Adipocyte (in vitro differentiated cells): ENCODE data around the gene F13A1.

ENCODE experiments used
- DNase-seq: peaks from one replicate; pipeline ENCODE4 v3.0.0-alpha.2; 2015; ENCODE audit warnings: low read depth
- H3K27me3 ChIP-seq: replicated peaks from 2 replicates; pipeline ENCODE4 v1.7.0; 2013; ENCODE audit warnings: mild to moderate bottlenecking, low read length, moderate library complexity; ENCODE audit not compliant: control insufficient read depth, insufficient read depth
- H3K36me3 ChIP-seq: 2 replicates; pipeline ENCODE4 v1.7.0; 2013; ENCODE audit warnings: low read length, mild to moderate bottlenecking, moderate library complexity; ENCODE audit not compliant: control insufficient read depth, insufficient read depth, severe bottlenecking
- H3K4me1 ChIP-seq: 2 replicates; pipeline ENCODE4 v1.7.0; 2013; ENCODE audit warnings: mild to moderate bottlenecking, low read length, moderate library complexity; ENCODE audit not compliant: control insufficient read depth, insufficient read depth
- H3K4me3 ChIP-seq: 2 replicates; pipeline ENCODE4 v1.7.0; 2013; ENCODE audit warnings: mild to moderate bottlenecking, low read length, moderate library complexity
- H3K9ac ChIP-seq: 2 replicates; pipeline ENCODE4 v1.7.0; 2013; ENCODE audit warnings: mild to moderate bottlenecking, low read length, moderate library complexity
- H3K9me3 ChIP-seq: 2 replicates; pipeline ENCODE4 v1.7.0; 2013; ENCODE audit warnings: mild to moderate bottlenecking, low read length, moderate library complexity; ENCODE audit not compliant: control insufficient read depth

Gene F13A1

DNA sequence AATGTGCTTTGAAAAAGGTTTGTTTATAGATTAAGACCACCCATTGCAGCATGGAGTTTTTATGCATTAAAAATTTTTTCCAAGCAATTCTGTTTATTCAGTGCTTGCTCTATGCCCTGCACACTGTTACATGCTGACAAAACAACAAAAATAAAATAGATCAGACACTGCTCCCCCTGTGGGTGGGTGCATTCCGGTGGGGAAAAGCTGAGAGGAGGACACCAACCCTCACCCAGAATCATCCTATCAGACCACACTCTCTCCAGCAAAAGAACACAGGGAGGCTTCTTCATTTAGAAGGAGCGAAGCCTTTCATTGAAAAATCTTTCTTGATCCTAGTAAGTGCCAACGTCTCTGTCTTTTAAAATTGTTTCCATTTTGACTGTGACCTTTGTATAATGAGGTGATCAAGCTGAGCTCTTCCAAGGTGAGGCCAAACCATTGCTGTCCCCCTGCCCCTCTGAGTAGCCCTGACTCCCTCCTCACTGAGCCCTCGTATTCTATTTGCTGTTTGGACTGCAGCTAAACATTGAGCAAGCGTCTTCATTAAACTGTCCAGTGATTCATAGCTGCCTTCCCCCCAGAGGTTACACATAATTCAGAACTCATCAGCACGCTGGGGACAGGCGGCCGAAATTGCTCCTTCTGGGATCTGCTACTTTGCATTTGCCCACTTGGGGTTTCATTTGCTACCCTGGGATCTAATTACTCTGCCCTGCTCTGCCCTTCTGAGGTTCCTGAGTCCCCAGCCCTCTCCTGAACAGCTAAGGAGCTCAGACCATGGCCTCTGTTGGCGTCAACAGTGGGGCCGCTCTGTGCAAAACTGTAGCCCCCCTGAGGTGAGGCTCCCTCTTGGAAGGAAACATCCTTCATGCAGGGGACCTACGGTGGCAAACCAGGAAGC is 102.4 kb downstream of the F13A1 start:
- DNase-seq: no peak
- H3K36me3 ChIP-seq: no peaks in the 10 kb centered on the region
- H3K9me3 ChIP-seq: no peaks in the 10 kb centered on the region
- H3K9ac ChIP-seq: peak overlapping the region; percentile 30
- peaks cover 11% of the 10 kb centered on the region for H3K27me3 ChIP-seq
- peaks cover 15% of the 10 kb centered on the region for H3K4me1 ChIP-seq
- peak overlapping the region; percentile 60 for H3K4me3 ChIP-seq

DNA sequence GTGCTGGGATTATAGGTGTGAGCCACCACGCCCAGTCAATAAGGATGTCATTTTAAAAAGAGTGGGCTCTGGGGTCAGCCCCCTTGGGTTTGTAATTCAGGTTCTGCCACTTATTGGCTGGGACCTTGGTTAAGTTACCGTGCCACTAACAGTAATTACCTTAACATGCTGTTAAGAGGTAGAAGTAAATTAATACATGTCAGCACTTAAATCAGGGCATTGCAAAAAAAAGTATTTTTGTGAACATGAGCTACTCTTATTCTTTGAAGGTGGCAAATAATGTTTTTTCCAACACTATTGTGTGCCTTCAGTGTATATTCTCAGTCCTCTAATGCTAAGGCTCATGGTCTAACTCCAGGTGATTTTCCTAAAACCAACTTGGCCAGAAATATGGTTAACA is 109.5 kb downstream of the F13A1 start:
- Histone ChIP-seq H3K9ac (no peak overlapping the region), H3K4me3 (no peak overlapping the region), H3K27me3 (peaks cover 10% of the 10 kb centered on the region), H3K9me3 (peaks cover 8% of the 10 kb centered on the region), H3K4me1 (no peaks in the 10 kb centered on the region), H3K36me3 (no peaks in the 10 kb centered on the region)
- DNase-seq: no peak

DNA sequence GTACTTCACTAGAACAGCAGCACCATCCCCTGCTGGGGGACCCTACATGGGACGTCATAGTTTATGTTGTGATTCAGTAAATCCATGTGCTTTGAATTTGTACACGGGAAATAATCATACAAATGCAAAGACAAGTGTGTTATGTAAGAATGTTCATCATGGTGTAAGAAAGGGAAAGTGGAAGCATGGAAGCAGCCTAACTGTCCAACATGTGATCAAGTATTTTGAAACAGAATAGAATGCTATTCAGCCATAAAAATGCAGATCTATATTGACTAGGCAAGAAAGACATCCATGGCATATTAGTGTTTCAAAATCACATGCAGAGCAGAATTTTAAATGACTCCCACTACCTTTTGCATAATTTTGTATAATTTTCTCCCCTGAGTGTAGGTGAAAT is 117.6 kb downstream of the F13A1 start:
- no peak overlapping the region for H3K4me3 ChIP-seq

DNA sequence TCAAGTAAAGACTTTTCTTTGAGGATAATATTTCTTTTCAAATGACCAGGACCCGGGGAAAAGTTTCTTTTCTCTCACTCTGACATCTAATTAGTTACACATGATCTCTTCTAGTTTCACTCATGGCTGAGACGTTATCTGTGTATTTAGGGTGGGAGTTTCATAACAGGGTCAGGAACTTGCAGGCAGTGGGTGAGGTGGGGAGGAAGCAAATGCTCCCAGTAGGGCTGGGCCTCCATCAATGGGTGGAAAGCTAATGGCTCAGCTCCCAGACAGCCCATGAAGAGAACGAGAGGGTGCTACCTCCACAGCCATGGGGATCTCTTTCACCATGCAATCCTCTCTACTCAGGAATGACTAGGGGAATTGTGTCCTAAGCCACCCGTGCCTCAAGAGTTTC is 119.3 kb downstream of the F13A1 start:
- Histone ChIP-seq H3K9me3 (no peaks in the 10 kb centered on the region), H3K4me1 (no peaks in the 10 kb centered on the region), H3K9ac (no peak overlapping the region), H3K4me3 (no peak overlapping the region), H3K27me3 (peaks cover 19% of the 10 kb centered on the region), H3K36me3 (no peaks in the 10 kb centered on the region)
- no peak for DNase-seq

More for the DNA sequence above, 117.6 kb downstream of the F13A1 start:
- no peak for DNase-seq
- Histone ChIP-seq H3K9ac (no peak overlapping the region), H3K36me3 (no peaks in the 10 kb centered on the region), H3K9me3 (peaks cover 5% of the 10 kb centered on the region), H3K27me3 (peaks cover 23% of the 10 kb centered on the region), H3K4me1 (no peaks in the 10 kb centered on the region)

DNA sequence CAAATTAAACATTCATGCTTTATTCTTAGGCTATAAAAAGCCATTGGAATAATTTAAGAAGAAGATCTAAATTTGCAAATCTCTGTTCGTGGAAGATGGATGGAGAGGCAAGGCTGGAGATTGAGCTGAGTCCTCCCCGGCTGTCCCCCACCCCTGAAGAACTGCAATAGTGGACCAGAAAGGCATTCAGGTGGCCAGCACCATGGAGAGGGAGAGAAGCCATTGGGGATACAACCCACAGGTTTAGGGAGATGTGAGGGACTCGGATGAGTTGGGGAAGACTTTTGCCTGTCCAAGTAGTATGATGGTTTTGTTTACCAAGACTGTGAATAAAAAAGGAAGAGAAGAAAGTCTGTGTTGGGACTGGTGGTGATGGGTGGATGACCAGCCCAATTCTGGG is 120.8 kb downstream of the F13A1 start:
- no peak for DNase-seq
- H3K9ac ChIP-seq: no peak overlapping the region
- H3K27me3 ChIP-seq: peaks cover 20% of the 10 kb centered on the region
- no peaks in the 10 kb centered on the region for H3K4me1 ChIP-seq
- H3K4me3 ChIP-seq: no peak overlapping the region
- H3K9me3 ChIP-seq: no peaks in the 10 kb centered on the region
- no peaks in the 10 kb centered on the region for H3K36me3 ChIP-seq

DNA sequence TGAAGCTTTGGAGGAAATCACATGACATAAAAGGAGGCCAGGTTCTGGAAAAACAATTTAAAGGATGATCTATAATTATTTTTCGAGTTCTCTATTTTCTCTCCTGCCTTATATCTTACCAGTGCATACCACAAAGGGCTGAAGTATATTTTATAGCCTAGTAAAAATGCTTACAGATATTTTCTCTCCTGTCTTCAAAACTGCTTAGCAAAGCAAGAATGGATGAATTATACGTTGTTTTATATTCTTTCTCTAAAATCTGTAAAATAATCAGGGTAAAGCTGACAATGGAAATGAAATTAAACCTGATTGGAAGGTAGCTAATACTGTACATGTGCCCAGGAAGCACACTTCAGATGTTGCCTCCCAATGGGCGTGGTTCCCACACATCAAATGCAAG is 123.7 kb downstream of the F13A1 start:
- Histone ChIP-seq H3K9me3 (no peaks in the 10 kb centered on the region), H3K9ac (no peak overlapping the region), H3K4me1 (no peaks in the 10 kb centered on the region), H3K4me3 (no peak overlapping the region), H3K36me3 (no peaks in the 10 kb centered on the region), H3K27me3 (peaks cover 18% of the 10 kb centered on the region)
- no peak for DNase-seq

DNA sequence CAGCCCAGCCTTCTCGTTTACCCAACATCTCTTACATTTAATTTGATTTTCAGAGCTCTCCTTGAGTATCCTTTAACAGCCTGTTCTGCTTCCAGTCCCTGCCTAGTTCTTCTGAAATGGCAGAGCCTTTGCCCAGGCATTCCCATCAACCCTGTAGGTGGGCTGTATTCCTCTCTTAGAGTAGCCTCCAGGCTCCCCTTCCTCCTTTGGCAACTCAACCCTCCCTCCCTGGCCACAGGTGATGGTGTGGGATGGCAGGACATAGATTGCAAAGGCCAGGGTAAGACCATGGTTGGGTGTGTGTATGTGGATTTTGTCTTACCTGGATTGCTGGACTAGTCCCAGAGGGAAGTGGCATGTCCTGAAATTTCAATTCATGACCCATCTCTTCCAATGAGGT is 125.4 kb downstream of the F13A1 start:
- Histone ChIP-seq H3K36me3 (no peaks in the 10 kb centered on the region), H3K27me3 (peaks cover 11% of the 10 kb centered on the region), H3K9ac (no peak overlapping the region), H3K4me3 (no peak overlapping the region), H3K4me1 (no peaks in the 10 kb centered on the region), H3K9me3 (no peaks in the 10 kb centered on the region)
- no peak for DNase-seq

DNA sequence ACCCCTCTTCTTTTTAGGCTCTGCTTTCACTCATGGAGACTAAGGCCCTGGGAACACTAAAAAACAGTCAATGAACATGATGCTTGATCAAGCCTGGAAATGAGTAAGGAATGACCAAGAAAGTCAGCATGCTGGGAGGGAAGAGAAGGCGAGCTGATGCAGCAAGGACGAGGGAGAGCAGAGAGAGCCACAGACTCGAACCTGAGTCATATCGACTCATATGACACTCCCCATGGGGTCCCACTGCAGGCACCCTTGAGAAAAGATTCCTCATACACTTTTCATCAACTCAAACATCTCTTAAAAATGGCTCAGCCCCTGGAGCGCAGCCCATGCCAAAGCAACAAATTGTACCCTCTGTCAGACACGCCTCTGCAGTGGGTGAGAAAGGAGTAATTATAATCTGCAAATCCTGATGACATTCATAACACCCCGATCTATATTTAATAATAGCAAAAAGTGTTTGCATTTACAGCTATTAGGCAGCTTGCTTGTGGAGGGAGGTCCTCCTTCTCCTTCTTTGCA is 127.2 kb downstream of the F13A1 start:
- H3K36me3 ChIP-seq: no peaks in the 10 kb centered on the region

DNA sequence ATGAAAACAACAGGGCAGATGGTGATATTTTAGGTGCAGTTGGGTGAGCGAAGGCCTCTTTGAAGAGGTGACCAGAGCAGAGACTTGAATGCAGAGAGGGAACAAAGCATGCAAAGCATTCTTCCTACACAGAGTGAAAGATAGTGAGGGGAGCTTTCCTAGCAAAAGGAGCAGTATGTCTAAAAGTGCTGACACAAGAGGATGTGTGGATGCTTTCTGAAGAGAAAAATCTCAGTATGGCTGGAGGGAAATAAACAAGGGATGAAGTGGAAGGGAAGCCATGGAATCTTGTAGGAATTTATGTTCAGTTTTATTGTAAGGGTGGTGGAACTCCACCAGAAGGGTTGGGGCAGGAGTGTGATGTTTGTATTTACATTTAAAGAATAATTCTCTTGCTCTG is 128.6 kb downstream of the F13A1 start:
- no peaks in the 10 kb centered on the region for H3K36me3 ChIP-seq
- peaks cover 8% of the 10 kb centered on the region for H3K27me3 ChIP-seq
- H3K9ac ChIP-seq: no peak overlapping the region
- DNase-seq: no peak
- no peaks in the 10 kb centered on the region for H3K4me1 ChIP-seq
- H3K4me3 ChIP-seq: no peak overlapping the region
- no peaks in the 10 kb centered on the region for H3K9me3 ChIP-seq

More for the DNA sequence above, 127.2 kb downstream of the F13A1 start:
- no peaks in the 10 kb centered on the region for H3K4me1 ChIP-seq
- H3K4me3 ChIP-seq: no peak overlapping the region
- peaks cover 11% of the 10 kb centered on the region for H3K27me3 ChIP-seq
- H3K9ac ChIP-seq: no peak overlapping the region
- no peak for DNase-seq
- H3K9me3 ChIP-seq: no peaks in the 10 kb centered on the region

DNA sequence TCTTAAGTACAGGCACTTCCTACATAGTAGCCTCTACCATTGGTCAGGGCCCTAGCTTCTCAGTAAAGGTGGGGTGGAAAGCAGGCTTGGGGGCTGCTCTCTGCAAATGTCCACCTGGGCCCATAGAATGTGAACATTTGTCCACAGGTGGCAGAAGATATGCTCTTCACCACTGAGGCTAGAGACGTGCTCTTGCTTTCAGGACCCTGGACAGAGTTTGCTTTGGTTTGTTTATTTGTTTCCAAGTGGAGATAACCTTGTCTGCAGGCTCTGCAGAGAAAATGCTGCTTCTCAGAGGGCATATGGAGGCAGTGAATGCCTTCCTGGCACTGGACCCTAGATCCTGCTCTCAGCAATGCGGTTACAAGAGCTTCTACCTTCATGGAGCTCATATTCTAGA is 129.0 kb downstream of the F13A1 start:
- DNase-seq: no peak
- Histone ChIP-seq H3K4me3 (no peak overlapping the region), H3K36me3 (no peaks in the 10 kb centered on the region), H3K27me3 (peaks cover 8% of the 10 kb centered on the region), H3K9ac (no peak overlapping the region), H3K4me1 (no peaks in the 10 kb centered on the region), H3K9me3 (no peaks in the 10 kb centered on the region)

DNA sequence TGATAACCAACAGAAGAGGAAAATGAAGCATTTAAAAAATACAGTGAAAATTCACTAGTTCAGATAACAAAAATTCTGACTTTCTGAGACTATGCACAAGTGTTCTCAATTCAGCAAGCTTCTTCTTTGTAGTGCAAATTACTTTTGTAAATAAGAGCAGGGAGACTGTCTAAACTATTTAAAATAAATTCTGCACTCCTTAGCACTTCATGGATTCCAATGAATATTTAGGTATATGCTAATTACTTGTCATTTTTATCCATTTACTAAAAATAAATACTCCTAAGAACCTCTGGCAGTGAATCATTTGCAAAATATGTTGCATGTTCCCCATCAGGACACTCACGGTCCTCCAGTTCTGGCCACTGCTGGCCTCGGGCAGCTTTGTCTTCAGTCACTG is 139.8 kb downstream of the F13A1 start:
- no peaks in the 10 kb centered on the region for H3K36me3 ChIP-seq
- H3K9me3 ChIP-seq: no peaks in the 10 kb centered on the region
- DNase-seq: no peak
- H3K4me1 ChIP-seq: no peaks in the 10 kb centered on the region
- peaks cover 27% of the 10 kb centered on the region for H3K27me3 ChIP-seq
- H3K9ac ChIP-seq: no peak overlapping the region
- no peak overlapping the region for H3K4me3 ChIP-seq
